AG08395 (cell line): ENCODE results near the gene CLEC2A.
A peak's percentile ranks its signal among the peaks of the same experiment; 100 is the strongest.
"Not testable (repeated sequence)": the region's sequence is repeated elsewhere in the genome, so short reads cannot be mapped to it uniquely, and the experiment has no call there.

Source experiments
- DNase-seq: peaks from one replicate; pipeline ENCODE4 v3.0.0; 2012; ENCODE audit warnings: mixed read lengths, low spot score

The CLEC2A gene, protein sequence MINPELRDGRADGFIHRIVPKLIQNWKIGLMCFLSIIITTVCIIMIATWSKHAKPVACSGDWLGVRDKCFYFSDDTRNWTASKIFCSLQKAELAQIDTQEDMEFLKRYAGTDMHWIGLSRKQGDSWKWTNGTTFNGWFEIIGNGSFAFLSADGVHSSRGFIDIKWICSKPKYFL

GRCh38 chr12:9932270-9932669 lies at the start of gene CLEC2A:
Gene CLEC2A, minus strand, starts transcription at chr12:9932370. Its CDS starts 41 bp downstream, at chr12:9932329.
- no peak for DNase-seq

DNA sequence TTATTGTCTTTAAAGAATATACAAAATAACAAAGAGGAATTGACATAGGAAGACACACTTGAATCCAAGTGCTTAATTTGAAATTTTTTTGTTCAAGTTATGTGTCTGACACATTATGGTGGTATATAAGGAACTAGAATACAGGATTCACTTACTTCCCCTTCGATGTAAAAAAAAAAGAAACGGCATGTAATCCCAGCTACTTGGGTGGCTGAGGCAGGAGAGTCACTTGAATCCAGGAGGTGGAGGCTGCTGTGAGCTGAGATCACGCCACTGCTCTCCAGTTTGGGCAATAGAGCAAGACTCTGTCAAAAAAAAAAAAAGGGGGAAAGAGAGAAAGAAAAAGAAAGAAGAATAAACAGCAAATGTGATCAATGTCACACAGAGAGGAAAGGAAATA lies 48.0 kb upstream of the CLEC2A start:
- no peak for DNase-seq

GRCh38 chr12:9977916-9978315 lies 45.7 kb upstream of the CLEC2A start:
- no peak for DNase-seq

DNA sequence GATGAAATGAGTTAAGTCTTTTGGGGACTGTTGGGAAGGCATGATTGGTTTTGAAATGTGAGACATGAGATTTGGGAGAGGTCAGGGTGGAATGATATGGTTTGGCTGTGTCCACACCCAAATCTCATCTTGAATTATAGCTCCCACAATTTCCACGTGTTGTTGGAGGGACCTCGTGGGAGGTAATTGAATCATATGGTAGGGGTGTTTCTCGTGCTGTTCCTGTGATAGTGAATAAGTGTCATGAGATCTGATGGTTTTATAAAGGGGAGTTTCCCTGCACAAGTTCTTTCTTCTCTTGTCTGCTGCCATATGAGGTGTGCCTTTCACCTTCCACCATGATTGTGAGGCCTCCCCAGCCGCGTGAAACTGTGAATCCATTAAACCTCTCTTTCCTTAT lies 44.5 kb upstream of the CLEC2A start:
- DNase-seq = not testable (repeated sequence)

DNA sequence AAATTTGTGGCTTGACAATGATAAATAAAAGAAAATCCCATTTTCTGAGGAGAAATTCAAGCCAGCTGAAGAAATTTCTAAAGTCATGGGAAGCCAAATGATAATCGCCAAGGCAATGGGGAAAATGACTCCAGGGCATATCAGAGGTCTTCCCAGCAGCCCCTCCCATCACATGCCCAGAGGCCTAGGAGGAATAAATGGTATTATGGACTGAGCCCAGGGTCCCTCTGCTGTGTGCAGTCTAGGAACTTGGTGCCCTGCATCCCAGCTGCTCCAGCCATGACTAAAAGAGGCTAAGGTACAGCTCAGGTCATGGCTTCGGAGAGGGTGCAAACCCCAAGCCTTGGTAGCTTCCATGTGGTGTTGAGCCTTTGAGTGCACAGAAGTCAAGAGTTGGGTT lies 43.4 kb upstream of the CLEC2A start:
- no peak for DNase-seq

GRCh38 chr12:9974731-9975130 lies 42.6 kb upstream of the CLEC2A start:
- not testable (repeated sequence) for DNase-seq

DNA sequence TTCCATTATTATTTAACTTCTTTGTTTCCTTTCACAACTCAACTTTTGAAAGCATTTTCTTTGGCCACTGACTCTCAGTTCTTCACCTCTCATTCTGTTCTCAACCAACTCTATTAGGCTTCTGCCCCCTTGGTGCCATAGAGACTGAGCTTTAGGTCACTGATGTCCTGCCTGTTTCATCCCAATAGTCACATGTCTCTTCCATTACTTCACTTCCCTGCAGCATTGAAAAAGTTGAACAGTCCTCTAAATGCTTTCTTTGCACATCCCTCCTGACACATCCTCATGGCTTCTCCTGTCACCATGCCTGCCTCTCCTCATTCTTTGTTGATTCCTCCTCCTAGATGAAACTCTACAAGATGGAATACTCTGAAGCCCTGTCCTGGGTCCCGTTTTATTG lies 41.8 kb upstream of the CLEC2A start:
- no peak for DNase-seq

- DNase-seq = peak; percentile 8
Measured at GRCh38 chr12:9971181-9971580, 39.0 kb upstream of the CLEC2A start, which contains the start of gene CLEC12A. Gene CLEC12A, plus strand, starts transcription at chr12:9971409. Its CDS starts 188 bp downstream, at chr12:9971597.

DNA sequence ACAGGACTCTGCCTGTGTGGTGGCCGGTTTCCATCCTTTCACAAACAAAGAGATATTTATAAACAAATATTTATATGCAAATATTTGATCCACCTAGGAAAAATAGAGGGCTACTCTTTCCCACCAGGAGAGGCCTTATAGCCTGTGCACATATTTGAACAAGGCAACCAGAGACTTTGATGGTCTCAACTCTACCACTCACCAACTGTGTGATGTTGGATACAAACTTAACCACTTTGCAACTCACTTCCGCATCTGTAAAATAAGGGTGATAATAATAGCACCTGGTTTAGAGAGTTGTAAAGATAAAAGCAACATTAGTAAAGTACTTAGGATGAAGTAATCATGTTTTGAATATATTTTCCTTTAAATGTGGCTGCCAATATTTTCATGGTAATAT lies 37.5 kb upstream of the CLEC2A start:
- no peak for DNase-seq

DNA sequence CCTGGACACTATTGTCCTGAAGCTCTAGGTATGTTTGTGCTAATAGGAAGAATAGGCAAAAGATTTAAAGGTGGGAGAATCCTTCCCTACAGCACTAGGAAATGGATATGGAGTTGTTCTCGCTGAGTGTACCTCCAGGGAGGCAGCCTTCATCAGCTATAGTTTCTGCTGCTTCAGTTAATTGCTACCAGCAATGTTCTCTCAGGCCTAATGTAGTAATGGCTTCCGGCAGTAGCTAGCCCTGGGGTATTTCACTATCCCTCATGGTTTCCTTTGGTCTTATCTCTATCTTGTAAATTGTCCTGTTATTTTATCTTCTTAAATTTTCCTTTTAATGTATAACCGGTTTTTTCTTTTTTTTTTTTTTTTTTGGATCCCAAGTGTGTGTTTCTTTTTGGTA lies 29.7 kb upstream of the CLEC2A start:
- no peak for DNase-seq

- no peak for DNase-seq
Measured at GRCh38 chr12:9961106-9961505, 28.9 kb upstream of the CLEC2A start.

GRCh38 chr12:9960590-9960989 lies 28.4 kb upstream of the CLEC2A start:
- DNase-seq = no peak

DNA sequence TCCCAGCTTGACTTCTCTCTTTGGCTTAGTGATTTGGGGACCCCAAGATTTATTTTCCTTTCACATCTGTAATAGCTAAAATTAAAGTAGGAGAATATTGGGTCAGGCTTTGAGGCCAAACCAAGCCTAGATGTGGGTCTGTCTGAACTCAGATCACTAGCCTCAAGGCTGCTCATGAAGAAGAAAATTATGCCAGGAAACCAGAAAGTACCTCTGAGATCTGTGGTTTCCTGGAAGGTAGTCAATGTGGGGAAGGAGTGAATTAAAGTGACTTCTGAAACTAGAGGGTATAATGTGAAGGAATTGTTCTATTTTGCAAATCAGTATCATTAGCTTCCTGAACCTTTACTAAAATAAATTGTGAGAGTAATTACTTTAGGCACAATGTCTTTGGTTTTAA lies 25.7 kb upstream of the CLEC2A start:
- no peak for DNase-seq

GRCh38 chr12:9952954-9953729 lies 21.0 kb upstream of the CLEC2A start:
- not testable (repeated sequence) for DNase-seq

DNA sequence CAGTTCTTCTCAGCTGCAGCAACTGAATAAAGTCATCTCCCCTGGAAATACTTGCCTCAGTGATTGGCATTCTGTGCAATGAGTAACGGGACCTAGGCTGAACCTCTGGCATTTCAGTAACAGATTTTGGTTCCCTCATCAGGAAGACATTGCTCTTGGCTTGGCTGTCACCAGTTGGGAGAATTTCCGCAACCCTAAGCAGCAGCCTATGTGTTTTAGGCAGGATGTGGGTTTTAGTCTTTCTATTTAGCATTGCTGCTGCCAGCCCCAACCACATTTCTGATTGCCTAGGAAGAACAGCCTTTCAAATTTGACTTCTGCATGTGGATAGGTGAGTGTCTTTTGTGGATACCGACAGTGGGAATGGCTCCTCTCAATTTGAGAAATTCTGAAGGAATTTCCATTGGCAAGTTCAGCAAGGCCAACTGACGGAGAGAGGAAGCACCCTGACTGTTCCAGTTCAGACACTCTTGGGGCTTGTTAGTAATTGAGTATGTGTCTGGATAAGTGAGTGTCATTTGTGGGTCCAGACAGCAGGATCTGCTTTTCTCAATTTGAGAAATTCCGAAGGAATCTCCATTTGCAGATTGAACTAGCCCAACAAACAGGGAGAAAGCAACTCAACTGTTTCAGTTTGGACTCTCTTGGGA lies 19.0 kb upstream of the CLEC2A start:
- peak; percentile 48 for DNase-seq

DNA sequence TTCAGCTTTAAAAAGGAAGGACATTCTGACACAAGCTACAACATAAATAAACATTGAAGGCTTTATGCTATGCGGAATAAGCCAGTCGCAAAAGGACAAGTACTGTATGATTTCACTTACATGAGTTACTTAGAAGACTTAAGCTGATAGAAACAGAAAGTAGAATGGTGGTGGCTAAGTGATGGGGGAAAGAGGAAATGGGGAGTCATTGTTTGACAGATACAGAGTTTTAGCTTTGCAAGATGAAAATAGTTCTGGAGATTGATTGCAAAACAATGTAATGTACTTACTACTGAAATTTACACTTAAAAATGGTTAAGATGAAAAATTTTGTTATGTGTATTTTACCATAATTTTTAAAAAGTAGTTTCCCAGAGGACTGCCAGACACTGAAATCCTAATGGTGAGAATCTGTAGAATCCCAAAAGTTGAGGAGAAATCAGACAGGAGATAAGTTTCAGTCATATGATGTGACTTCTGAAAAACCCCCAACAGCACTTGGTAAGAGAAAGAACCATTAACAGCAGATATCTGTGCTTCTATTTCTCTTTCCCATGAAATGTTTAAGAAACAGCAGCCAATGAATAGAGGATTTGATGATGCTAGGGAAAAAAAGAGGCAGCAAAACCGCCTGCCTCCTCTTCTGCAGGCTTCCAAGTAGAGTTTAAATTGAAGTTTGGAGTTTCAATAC lies 16.6 kb upstream of the CLEC2A start:
- DNase-seq = no peak

GRCh38 chr12:9947674-9948073 lies 15.5 kb upstream of the CLEC2A start:
- DNase-seq = no peak

GRCh38 chr12:9944391-9944790 lies 12.2 kb upstream of the CLEC2A start:
- no peak for DNase-seq

DNA sequence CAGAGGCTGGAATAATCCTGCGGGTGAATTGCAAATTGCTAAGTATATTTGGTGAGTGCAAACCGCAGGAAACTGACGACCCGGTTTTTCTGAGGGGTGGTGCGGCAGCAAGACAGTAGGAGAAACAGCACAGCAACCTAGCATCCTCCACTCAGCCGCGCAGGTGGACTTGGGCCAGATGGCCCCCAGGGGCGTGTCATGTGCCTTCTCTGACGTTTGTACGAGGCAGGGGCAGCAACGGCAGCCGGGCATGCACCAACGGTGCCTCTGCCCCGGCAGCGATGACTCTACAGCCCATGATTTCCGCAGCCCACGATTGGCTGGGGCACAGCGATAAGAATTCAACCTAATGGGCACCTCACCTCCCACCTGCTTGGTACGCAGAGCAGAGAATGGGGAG lies 11.1 kb upstream of the CLEC2A start:
- DNase-seq = no peak

DNA sequence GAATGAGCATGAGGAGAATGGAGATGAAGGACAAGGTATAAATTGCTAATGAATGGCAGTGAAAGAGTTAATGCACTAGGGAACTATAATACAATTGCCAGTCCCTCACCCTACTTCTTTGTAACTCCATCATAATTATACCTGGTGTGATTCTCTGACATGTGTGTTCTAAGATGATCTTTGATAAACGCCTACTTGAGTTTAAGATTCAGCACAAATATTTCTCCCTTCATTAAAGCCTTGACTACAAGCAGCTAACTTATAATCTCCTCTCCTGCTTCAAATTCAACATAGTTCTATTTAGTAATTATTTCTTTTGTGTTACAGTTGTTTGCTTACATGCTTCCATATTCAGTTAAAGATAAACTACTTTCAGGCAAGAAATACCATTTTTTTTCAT lies 9.7 kb upstream of the CLEC2A start:
- no peak for DNase-seq

- no peak for DNase-seq
Measured at GRCh38 chr12:9940375-9940774, 8.2 kb upstream of the CLEC2A start.

- no peak for DNase-seq
Measured at GRCh38 chr12:9936591-9936990, 4.4 kb upstream of the CLEC2A start.

GRCh38 chr12:9935026-9935425 lies 2.9 kb upstream of the CLEC2A start:
- DNase-seq = no peak
